T-helper 2 cell treated with Interferon-gamma antibody and Interleukin-4, amounts not matched to agents 5 μg/mL and 100 μg/mL, for 36 hours (primary cell): ENCODE results near the gene EDEM2.
"Not testable (repeated sequence)": the region's sequence is repeated elsewhere in the genome, so short reads cannot be mapped to it uniquely, and the experiment has no call there.

Experiments used
- DNase-seq: peaks from one replicate; pipeline ENCODE4 v3.0.0; 2021; ENCODE audit warnings: low spot score
- H3K27ac Mint-ChIP-seq: one replicate; pipeline ENCODE4 v1.8.0; 2021; ENCODE audit warnings: mild to moderate bottlenecking, mixed read lengths
- H3K27me3 Mint-ChIP-seq: one replicate; pipeline ENCODE4 v1.8.0; 2021; ENCODE audit warnings: low read depth, mixed read lengths
- H3K36me3 Mint-ChIP-seq: one replicate; pipeline ENCODE4 v1.8.0; 2021; ENCODE audit warnings: low read depth, mixed read lengths
- H3K4me1 Mint-ChIP-seq: one replicate; pipeline ENCODE4 v1.8.0; 2021; ENCODE audit warnings: low read depth, mixed read lengths
- H3K4me3 Mint-ChIP-seq: one replicate; pipeline ENCODE4 v1.8.0; 2022; ENCODE audit warnings: mild to moderate bottlenecking, moderate library complexity, mixed read lengths
- H3K9me3 Mint-ChIP-seq: one replicate; pipeline ENCODE4 v1.8.0; 2021; ENCODE audit warnings: mixed read lengths

The EDEM2 gene

GRCh38 chr20:35125753-35126152 is 21.4 kb downstream of the EDEM2 start:
- H3K27me3 Mint-ChIP-seq: no peaks in the 10 kb centered on the region
- no peaks in the 10 kb centered on the region for H3K9me3 Mint-ChIP-seq
- peaks cover 47% of the 10 kb centered on the region for H3K36me3 Mint-ChIP-seq
- H3K4me3 Mint-ChIP-seq: no peak overlapping the region
- H3K27ac Mint-ChIP-seq: no peak overlapping the region
- no peak for DNase-seq
- H3K4me1 Mint-ChIP-seq: no peaks in the 10 kb centered on the region

GRCh38 chr20:35122756-35123405 is 24.3 kb downstream of the EDEM2 start:
- Mint-ChIP-seq H3K9me3 (no peaks in the 10 kb centered on the region), H3K36me3 (peaks cover 65% of the 10 kb centered on the region), H3K27ac (no peak overlapping the region), H3K4me1 (no peaks in the 10 kb centered on the region), H3K27me3 (no peaks in the 10 kb centered on the region), H3K4me3 (no peak overlapping the region)
- no peak for DNase-seq

- Mint-ChIP-seq H3K4me1 (no peaks in the 10 kb centered on the region), H3K36me3 (peaks cover 63% of the 10 kb centered on the region), H3K27me3 (no peaks in the 10 kb centered on the region), H3K9me3 (no peaks in the 10 kb centered on the region), H3K4me3 (no peak overlapping the region), H3K27ac (no peak overlapping the region)
- DNase-seq: no peak
Measured at GRCh38 chr20:35121186-35121585, 25.9 kb downstream of the EDEM2 start.

DNA sequence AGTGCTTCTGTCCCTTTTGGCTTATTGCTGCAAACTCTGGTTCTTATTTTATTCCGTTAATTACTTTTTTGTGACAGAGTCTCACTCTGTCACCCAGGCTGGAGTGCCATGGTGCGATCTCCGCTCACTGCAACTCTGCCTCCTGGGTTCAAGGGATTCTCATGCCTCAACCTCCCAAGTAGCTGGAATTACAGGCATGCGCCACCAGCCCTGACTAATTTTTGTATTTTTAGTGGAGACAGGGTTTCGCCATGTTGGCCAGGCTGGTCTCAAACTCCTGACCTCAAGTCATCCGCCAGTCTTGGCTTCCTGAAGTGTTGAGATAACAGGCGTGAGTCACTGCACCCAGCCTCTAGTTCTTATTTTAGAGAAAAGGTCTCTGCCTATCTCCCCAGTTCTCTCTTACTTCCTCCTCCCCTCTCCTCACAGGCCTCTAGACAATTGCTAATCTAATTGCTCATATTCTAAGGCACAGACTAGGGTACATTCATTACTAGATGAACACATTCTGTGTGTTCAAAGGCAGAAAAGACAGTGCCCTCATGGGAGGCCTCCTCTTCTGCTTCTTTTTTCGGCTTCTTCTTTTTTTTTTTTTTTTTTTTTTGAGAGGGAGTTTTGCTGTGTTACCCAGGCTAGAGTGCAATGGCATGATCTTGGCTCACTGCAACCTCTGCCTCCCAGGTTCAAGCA is 27.0 kb downstream of the EDEM2 start:
- H3K27ac Mint-ChIP-seq: no peak overlapping the region
- no peak overlapping the region for H3K4me3 Mint-ChIP-seq
- no peaks in the 10 kb centered on the region for H3K9me3 Mint-ChIP-seq
- DNase-seq: peak; percentile 19
- H3K36me3 Mint-ChIP-seq: peaks cover 63% of the 10 kb centered on the region
- H3K27me3 Mint-ChIP-seq: no peaks in the 10 kb centered on the region
- H3K4me1 Mint-ChIP-seq: no peaks in the 10 kb centered on the region

- no peak overlapping the region for H3K4me3 Mint-ChIP-seq
- no peaks in the 10 kb centered on the region for H3K4me1 Mint-ChIP-seq
- no peaks in the 10 kb centered on the region for H3K27me3 Mint-ChIP-seq
- peaks cover 51% of the 10 kb centered on the region for H3K36me3 Mint-ChIP-seq
- no peak overlapping the region for H3K27ac Mint-ChIP-seq
- DNase-seq: no peak
- no peaks in the 10 kb centered on the region for H3K9me3 Mint-ChIP-seq
Measured at GRCh38 chr20:35117629-35118028, 29.5 kb downstream of the EDEM2 start.

- Mint-ChIP-seq H3K36me3 (peaks cover 50% of the 10 kb centered on the region), H3K27me3 (no peaks in the 10 kb centered on the region), H3K4me1 (no peaks in the 10 kb centered on the region), H3K4me3 (no peak overlapping the region), H3K27ac (no peak overlapping the region), H3K9me3 (no peaks in the 10 kb centered on the region)
- no peak for DNase-seq
Measured at GRCh38 chr20:35117196-35117595, 29.9 kb downstream of the EDEM2 start.

DNA sequence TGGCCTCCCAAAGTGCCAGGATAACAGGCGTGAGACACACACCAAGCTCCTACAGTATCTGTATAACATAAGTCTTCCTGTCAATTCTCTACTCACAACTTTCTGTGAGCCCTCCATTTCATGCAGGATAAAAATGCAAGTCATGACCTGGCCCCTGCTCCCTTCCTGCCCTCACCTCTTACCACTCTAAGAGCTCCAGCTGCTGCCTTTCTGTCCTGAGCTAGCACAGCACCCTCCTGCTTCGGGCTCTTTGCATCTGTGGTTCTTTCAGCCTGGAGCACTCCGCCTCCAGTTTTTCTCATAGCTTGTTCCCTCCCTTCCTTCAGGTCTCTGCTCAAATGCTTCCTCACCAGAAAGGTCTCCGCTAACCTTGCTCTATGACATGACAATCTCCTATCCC is 30.9 kb downstream of the EDEM2 start:
- Mint-ChIP-seq H3K9me3 (no peaks in the 10 kb centered on the region), H3K4me3 (no peak overlapping the region), H3K36me3 (peaks cover 44% of the 10 kb centered on the region), H3K4me1 (no peaks in the 10 kb centered on the region), H3K27ac (no peak overlapping the region), H3K27me3 (no peaks in the 10 kb centered on the region)
- DNase-seq: no peak

GRCh38 chr20:35115606-35116005 is 31.5 kb downstream of the EDEM2 start:
- H3K27ac Mint-ChIP-seq: no peak overlapping the region
- no peaks in the 10 kb centered on the region for H3K27me3 Mint-ChIP-seq
- no peak for DNase-seq
- H3K36me3 Mint-ChIP-seq: peaks cover 42% of the 10 kb centered on the region
- H3K4me1 Mint-ChIP-seq: no peaks in the 10 kb centered on the region
- no peak overlapping the region for H3K4me3 Mint-ChIP-seq
- H3K9me3 Mint-ChIP-seq: no peaks in the 10 kb centered on the region

DNA sequence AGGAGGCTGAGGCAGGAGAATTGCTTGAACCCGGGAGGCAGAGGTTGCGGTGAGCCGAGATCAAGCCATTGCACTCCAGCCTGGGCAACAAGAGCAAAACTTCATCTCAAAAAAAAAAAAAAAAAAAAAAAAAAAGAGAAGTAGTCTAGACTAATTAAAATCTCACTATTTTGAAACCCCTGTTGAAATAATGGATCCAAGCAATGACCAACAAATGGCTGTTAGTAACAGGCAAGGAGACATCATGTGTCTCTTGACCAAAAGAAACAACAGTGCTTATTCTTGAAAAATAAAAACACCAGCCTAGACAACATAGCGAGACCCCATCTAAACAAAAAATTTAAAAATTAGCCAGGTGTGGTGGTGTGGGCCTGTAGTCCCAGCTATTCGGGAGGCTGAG is 34.9 kb downstream of the EDEM2 start:
- H3K27ac Mint-ChIP-seq, H3K9me3 Mint-ChIP-seq, DNase-seq, H3K4me3 Mint-ChIP-seq, H3K27me3 Mint-ChIP-seq, H3K4me1 Mint-ChIP-seq: not testable (repeated sequence)
- peaks cover 22% of the 10 kb centered on the region for H3K36me3 Mint-ChIP-seq

- peaks cover 20% of the 10 kb centered on the region for H3K36me3 Mint-ChIP-seq
- no peak overlapping the region for H3K27ac Mint-ChIP-seq
- H3K4me1 Mint-ChIP-seq: no peaks in the 10 kb centered on the region
- DNase-seq: no peak
- no peaks in the 10 kb centered on the region for H3K9me3 Mint-ChIP-seq
- no peak overlapping the region for H3K4me3 Mint-ChIP-seq
- no peaks in the 10 kb centered on the region for H3K27me3 Mint-ChIP-seq
Measured at GRCh38 chr20:35111141-35111888, 35.8 kb downstream of the EDEM2 start.

DNA sequence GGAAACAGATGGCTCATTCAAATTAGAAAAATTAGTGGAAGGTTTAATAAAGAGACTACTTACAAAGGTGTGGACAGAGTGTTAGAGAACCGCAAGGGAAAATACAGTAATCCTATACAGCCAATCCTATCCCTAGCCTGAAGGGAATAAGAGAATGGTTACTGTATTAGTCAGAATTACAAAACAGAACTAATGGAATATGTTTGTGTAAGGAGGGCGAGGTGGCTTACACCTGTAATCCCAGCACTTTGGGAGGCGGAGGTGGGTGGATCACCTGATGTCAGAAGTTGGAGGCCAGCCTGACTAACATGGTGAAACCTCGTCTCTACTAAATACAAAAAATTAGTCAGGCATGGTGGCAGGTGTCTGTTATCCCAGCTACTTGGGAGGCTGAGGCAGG is 38.2 kb downstream of the EDEM2 start:
- Mint-ChIP-seq H3K4me1 (no peaks in the 10 kb centered on the region), H3K4me3 (no peak overlapping the region), H3K36me3 (peaks cover 8% of the 10 kb centered on the region), H3K9me3 (no peaks in the 10 kb centered on the region), H3K27me3 (peaks cover under 1% of the 10 kb centered on the region), H3K27ac (no peak overlapping the region)
- DNase-seq: no peak

- no peak overlapping the region for H3K27ac Mint-ChIP-seq
- H3K9me3 Mint-ChIP-seq: no peaks in the 10 kb centered on the region
- peaks cover 6% of the 10 kb centered on the region for H3K36me3 Mint-ChIP-seq
- peaks cover 3% of the 10 kb centered on the region for H3K27me3 Mint-ChIP-seq
- DNase-seq: no peak
- H3K4me3 Mint-ChIP-seq: no peak overlapping the region
- H3K4me1 Mint-ChIP-seq: no peaks in the 10 kb centered on the region
Measured at GRCh38 chr20:35106827-35107380, 40.2 kb downstream of the EDEM2 start.

- H3K27ac Mint-ChIP-seq: no peak overlapping the region
- peaks cover 5% of the 10 kb centered on the region for H3K27me3 Mint-ChIP-seq
- no peaks in the 10 kb centered on the region for H3K9me3 Mint-ChIP-seq
- H3K4me3 Mint-ChIP-seq: no peak overlapping the region
- no peaks in the 10 kb centered on the region for H3K4me1 Mint-ChIP-seq
- DNase-seq: no peak
- peaks cover 3% of the 10 kb centered on the region for H3K36me3 Mint-ChIP-seq
Measured at GRCh38 chr20:35104685-35105295, 42.3 kb downstream of the EDEM2 start.

GRCh38 chr20:35101620-35102019 is 45.5 kb downstream of the EDEM2 start:
- Mint-ChIP-seq H3K4me1 (no peaks in the 10 kb centered on the region), H3K36me3 (no peaks in the 10 kb centered on the region), H3K27me3 (peaks cover 5% of the 10 kb centered on the region), H3K4me3 (no peak overlapping the region), H3K27ac (no peak overlapping the region), H3K9me3 (no peaks in the 10 kb centered on the region)
- DNase-seq: no peak
